ENCODE data around the gene PROKR2. TPM values are rescaled to one million over a fixed set of nuclear protein-coding genes. Genes with fewer than 3 reads are reported as not detected.

The PROKR2 gene
- total RNA-seq, 1 experiment from 2014 or later, result not detected

GRCh38 chr20:5357946-5358345, 41.2 kb upstream of the PROKR2 start:
- no peak overlapping the region for H3K4me3 ChIP-seq (ENCODE audit: low read length)
- H2AFZ ChIP-seq (ENCODE audit: low read length), result no peak overlapping the region
- no TSS peak for BruUV-seq (replicated peaks)
- H3K79me2 ChIP-seq (ENCODE audit: low read length), result no peaks in the 10 kb centered on the region
- ChIA-PET POLR2A (ENCODE audit: unreplicated experiment) (no interaction called here), CTCF (no interaction called here)
- no peak overlapping the region for H3K27ac ChIP-seq (ENCODE audit: low read length)
- H3K27me3 ChIP-seq (ENCODE audit: low read length), result peaks cover 53% of the 10 kb centered on the region
- no peaks in the 10 kb centered on the region for H4K20me1 ChIP-seq (ENCODE audit: low read length)
- no peak for TF ChIP-seq EZH2phosphoT487 (IDR thresholded peaks at IDR 0.05; ENCODE audit: borderline replicate concordance, low read length)
- TF ChIP-seq, protein P1, sequence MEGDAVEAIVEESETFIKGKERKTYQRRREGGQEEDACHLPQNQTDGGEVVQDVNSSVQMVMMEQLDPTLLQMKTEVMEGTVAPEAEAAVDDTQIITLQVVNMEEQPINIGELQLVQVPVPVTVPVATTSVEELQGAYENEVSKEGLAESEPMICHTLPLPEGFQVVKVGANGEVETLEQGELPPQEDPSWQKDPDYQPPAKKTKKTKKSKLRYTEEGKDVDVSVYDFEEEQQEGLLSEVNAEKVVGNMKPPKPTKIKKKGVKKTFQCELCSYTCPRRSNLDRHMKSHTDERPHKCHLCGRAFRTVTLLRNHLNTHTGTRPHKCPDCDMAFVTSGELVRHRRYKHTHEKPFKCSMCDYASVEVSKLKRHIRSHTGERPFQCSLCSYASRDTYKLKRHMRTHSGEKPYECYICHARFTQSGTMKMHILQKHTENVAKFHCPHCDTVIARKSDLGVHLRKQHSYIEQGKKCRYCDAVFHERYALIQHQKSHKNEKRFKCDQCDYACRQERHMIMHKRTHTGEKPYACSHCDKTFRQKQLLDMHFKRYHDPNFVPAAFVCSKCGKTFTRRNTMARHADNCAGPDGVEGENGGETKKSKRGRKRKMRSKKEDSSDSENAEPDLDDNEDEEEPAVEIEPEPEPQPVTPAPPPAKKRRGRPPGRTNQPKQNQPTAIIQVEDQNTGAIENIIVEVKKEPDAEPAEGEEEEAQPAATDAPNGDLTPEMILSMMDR (conservative IDR thresholded peaks at IDR 0.05; ENCODE audit: low read depth, low read length), result no peak
- no peak for TF ChIP-seq EZH2 (IDR thresholded peaks at IDR 0.05; ENCODE audit: low read length, unreplicated experiment)
- H3K9me3 ChIP-seq (ENCODE audit: low read length), result no peaks in the 10 kb centered on the region
- H3K4me2 ChIP-seq (ENCODE audit: low read length), result no peak overlapping the region
- no peaks in the 10 kb centered on the region for H3F3A ChIP-seq (ENCODE audit: low read length, unreplicated experiment)
- H3K9me2 ChIP-seq (replicated peaks; ENCODE audit: low read length), result no peaks in the 10 kb centered on the region
- intact Hi-C loops (cut with micrococcal nuclease), result no loop called here
- H3K9ac ChIP-seq (ENCODE audit: low read length), result no peak overlapping the region
- DNase-seq, result no peak
- H3K4me1 ChIP-seq (ENCODE audit: insufficient read depth, low read length), result peaks cover 9% of the 10 kb centered on the region
- no peak for ATAC-seq
- H3K36me3 ChIP-seq (ENCODE audit: low read depth, low read length), result no peaks in the 10 kb centered on the region

GRCh38 chr20:5356941-5357340, 40.2 kb upstream of the PROKR2 start:
- no peak overlapping the region for H3K9ac ChIP-seq (ENCODE audit: low read length)
- TF ChIP-seq EZH2phosphoT487 (IDR thresholded peaks at IDR 0.05; ENCODE audit: borderline replicate concordance, low read length) (no peak), EZH2 (IDR thresholded peaks at IDR 0.05; ENCODE audit: low read length, unreplicated experiment) (no peak)
- TF ChIP-seq, protein P1 (conservative IDR thresholded peaks at IDR 0.05; ENCODE audit: low read depth, low read length), result no peak
- H3K4me3 ChIP-seq (ENCODE audit: low read length), result no peak overlapping the region
- H3K9me3 ChIP-seq (ENCODE audit: low read length), result no peaks in the 10 kb centered on the region
- H3K27me3 ChIP-seq (ENCODE audit: low read length), result peaks cover 51% of the 10 kb centered on the region
- DNase-seq (no peak), ATAC-seq (no peak)
- no peak overlapping the region for H3K4me2 ChIP-seq (ENCODE audit: low read length)
- no peaks in the 10 kb centered on the region for H3K36me3 ChIP-seq (ENCODE audit: low read depth, low read length)
- no peaks in the 10 kb centered on the region for H3F3A ChIP-seq (ENCODE audit: low read length, unreplicated experiment)
- CTCF ChIA-PET, result no interaction called here
- no peaks in the 10 kb centered on the region for H3K79me2 ChIP-seq (ENCODE audit: low read length)
- POLR2A ChIA-PET (ENCODE audit: unreplicated experiment), result no interaction called here
- H3K27ac ChIP-seq (ENCODE audit: low read length), result no peak overlapping the region
- H3K9me2 ChIP-seq (replicated peaks; ENCODE audit: low read length), result no peaks in the 10 kb centered on the region
- no peak overlapping the region for H2AFZ ChIP-seq (ENCODE audit: low read length)
- peaks cover 9% of the 10 kb centered on the region for H3K4me1 ChIP-seq (ENCODE audit: insufficient read depth, low read length)
- H4K20me1 ChIP-seq (ENCODE audit: low read length), result no peaks in the 10 kb centered on the region
- intact Hi-C loops (cut with micrococcal nuclease), result no loop called here
- no TSS peak for BruUV-seq (replicated peaks)

- intact Hi-C loops (cut with micrococcal nuclease), result no loop called here
- Histone ChIP-seq H3K9ac (ENCODE audit: low read length) (no peak overlapping the region), H3K4me3 (ENCODE audit: low read length) (no peak overlapping the region), H3K27ac (ENCODE audit: low read length) (no peak overlapping the region), H3K36me3 (ENCODE audit: low read depth, low read length) (no peaks in the 10 kb centered on the region), H3K9me3 (ENCODE audit: low read length) (no peaks in the 10 kb centered on the region), H3F3A (ENCODE audit: low read length, unreplicated experiment) (no peaks in the 10 kb centered on the region), H3K27me3 (ENCODE audit: low read length) (peaks cover 50% of the 10 kb centered on the region), H3K4me2 (ENCODE audit: low read length) (no peak overlapping the region), H3K79me2 (ENCODE audit: low read length) (no peaks in the 10 kb centered on the region), H3K9me2 (replicated peaks; ENCODE audit: low read length) (no peaks in the 10 kb centered on the region), H2AFZ (ENCODE audit: low read length) (no peak overlapping the region), H4K20me1 (ENCODE audit: low read length) (no peaks in the 10 kb centered on the region), H3K4me1 (ENCODE audit: insufficient read depth, low read length) (peaks cover 9% of the 10 kb centered on the region)
- DNase-seq, result no peak
- ChIA-PET CTCF (no interaction called here), POLR2A (ENCODE audit: unreplicated experiment) (no interaction called here)
- no TSS peak for BruUV-seq (replicated peaks)
- ATAC-seq, result no peak
- TF ChIP-seq, protein P1 (conservative IDR thresholded peaks at IDR 0.05; ENCODE audit: low read depth, low read length), result no peak
- TF ChIP-seq EZH2 (IDR thresholded peaks at IDR 0.05; ENCODE audit: low read length, unreplicated experiment) (no peak), EZH2phosphoT487 (IDR thresholded peaks at IDR 0.05; ENCODE audit: borderline replicate concordance, low read length) (no peak)
Observed at GRCh38 chr20:5354901-5355300, 38.1 kb upstream of the PROKR2 start.
